Neutrophil (primary cell): ENCODE measurements around the gene PAK1.

Source experiments
- H3K27ac ChIP-seq: fragments of 200-600 bp; sonication (generic); 2 replicates; pipeline ENCODE4 v1.5.1; 2016; ENCODE audit warnings: mild to moderate bottlenecking, moderate library complexity
- H3K27me3 ChIP-seq: fragments of 200-600 bp; sonication (generic); 2 replicates; pipeline ENCODE4 v1.6.0; 2016; ENCODE audit warnings: mild to moderate bottlenecking
- H3K36me3 ChIP-seq: fragments of 200-600 bp; sonication (generic); 2 replicates; pipeline ENCODE4 v1.5.1; 2017
- H3K4me1 ChIP-seq, 2 experiments: fragments of 200-600 bp in 1 of 2; sonication (generic) in 1 of 2; 1 replicate in 1 of 2; 2 replicates in 1 of 2; pipeline versions ENCODE4 v1.5.1 to v1.6.1; 2013 to 2016; ENCODE audit warnings: low read depth in 1 of 2, low read length in 1 of 2, mild to moderate bottlenecking in 1 of 2, moderate library complexity in 1 of 2; ENCODE audit not compliant: control insufficient read depth in 1 of 2, insufficient read depth in 1 of 2
- H3K4me3 ChIP-seq, 2 experiments: fragments of 200-600 bp in 1 of 2; sonication (generic) in 1 of 2; 1 replicate in 1 of 2; 2 replicates in 1 of 2; pipeline ENCODE4 v1.5.1; 2013 to 2016; ENCODE audit warnings: low read depth in 1 of 2, low read length in 1 of 2, mild to moderate bottlenecking in 1 of 2, moderate library complexity in 1 of 2
- H3K9me3 ChIP-seq: fragments of 200-600 bp; sonication (generic); 2 replicates; pipeline ENCODE4 v1.5.1; 2016
- TF ChIP-seq, protein P1 (sequence below): fragments of 200-600 bp; sonication (generic); IDR thresholded peaks from 2 replicates; pipeline ENCODE4 v1.5.1; 2016; ENCODE audit warnings: antibody characterized with exemption

Gene PAK1

DNA sequence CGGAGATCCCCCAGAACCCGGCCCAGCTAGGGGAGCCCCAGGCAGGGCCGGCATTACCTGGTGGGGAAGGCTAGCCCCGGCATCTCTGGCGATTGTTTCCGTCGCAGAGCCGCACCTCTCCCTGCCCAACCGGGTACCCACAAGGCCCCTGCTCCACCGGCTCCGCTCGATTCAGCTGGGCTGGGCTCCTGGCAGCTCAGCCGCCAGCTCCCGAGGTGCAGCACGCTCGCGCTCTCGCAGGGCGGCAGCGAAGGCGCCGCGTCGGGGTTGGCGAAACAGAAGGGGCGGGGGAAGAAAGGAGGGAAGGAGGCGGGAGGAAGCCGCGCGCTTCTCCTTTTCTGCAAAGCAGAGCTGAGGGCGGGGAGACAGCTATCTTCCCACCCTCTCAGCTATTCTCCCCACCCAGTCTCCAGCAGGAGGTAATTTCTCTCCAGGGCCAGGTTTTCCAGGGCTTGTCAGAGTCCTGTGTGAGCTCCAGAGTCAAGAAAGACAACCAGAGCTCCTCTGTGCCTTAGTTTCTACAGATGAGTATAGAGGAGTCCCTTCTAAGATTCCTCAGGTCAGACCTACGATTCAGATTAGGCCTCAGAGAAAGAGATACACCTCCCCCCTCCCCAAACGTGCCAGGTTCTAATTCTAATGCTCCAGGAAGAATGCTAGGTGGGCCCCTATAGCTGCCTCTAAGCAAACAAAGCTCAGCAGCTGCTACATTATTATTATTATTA, 62.0 kb downstream of the PAK1 start:
- peaks cover 59 to 67% of the 10 kb centered on the region in 2 experiments for H3K4me1 ChIP-seq
- H3K27me3 ChIP-seq: no peaks in the 10 kb centered on the region
- H3K4me3 ChIP-seq: peak overlapping the region; percentile 88 to 91
- TF ChIP-seq, protein P1, sequence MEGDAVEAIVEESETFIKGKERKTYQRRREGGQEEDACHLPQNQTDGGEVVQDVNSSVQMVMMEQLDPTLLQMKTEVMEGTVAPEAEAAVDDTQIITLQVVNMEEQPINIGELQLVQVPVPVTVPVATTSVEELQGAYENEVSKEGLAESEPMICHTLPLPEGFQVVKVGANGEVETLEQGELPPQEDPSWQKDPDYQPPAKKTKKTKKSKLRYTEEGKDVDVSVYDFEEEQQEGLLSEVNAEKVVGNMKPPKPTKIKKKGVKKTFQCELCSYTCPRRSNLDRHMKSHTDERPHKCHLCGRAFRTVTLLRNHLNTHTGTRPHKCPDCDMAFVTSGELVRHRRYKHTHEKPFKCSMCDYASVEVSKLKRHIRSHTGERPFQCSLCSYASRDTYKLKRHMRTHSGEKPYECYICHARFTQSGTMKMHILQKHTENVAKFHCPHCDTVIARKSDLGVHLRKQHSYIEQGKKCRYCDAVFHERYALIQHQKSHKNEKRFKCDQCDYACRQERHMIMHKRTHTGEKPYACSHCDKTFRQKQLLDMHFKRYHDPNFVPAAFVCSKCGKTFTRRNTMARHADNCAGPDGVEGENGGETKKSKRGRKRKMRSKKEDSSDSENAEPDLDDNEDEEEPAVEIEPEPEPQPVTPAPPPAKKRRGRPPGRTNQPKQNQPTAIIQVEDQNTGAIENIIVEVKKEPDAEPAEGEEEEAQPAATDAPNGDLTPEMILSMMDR: peak; percentile 72
- H3K27ac ChIP-seq: peak overlapping the region; percentile 95
- no peaks in the 10 kb centered on the region for H3K9me3 ChIP-seq
- H3K36me3 ChIP-seq: peaks cover 10% of the 10 kb centered on the region

DNA sequence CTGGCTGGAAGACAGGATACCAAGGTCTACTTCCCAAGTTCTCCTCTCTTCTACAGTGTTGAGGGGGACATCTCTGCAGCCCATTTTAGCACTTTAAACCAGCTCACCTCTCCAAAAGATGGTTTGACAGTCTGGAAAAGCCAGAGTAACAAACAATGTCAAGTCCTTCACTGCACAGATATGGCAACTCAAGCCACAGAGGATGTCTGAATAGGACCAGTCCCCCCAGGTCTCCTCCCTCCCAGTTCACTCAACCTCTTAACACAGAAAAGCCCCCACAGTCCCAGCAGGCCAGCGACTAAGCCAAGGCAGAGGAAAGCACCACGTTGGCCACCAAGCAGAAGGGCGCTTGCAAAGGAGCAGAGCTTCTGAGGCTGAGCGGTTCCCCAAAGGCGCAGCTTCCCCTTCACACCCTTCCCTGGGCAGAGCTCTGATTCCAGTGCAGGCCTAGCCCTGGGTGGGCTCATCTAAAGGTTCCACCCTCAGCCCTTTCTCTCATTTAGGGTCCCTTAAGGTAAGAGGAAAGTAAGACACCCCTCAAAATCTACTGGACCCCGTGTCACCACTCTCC, 62.7 kb downstream of the PAK1 start:
- TF ChIP-seq, protein P1: no peak
- Histone ChIP-seq H3K9me3 (no peaks in the 10 kb centered on the region), H3K4me3 (peak overlapping the region; percentile 88 to 91), H3K36me3 (peaks cover 10% of the 10 kb centered on the region), H3K27me3 (no peaks in the 10 kb centered on the region), H3K4me1 (peaks cover 66 to 73% of the 10 kb centered on the region in 2 experiments), H3K27ac (peak overlapping the region; percentile 95)

DNA sequence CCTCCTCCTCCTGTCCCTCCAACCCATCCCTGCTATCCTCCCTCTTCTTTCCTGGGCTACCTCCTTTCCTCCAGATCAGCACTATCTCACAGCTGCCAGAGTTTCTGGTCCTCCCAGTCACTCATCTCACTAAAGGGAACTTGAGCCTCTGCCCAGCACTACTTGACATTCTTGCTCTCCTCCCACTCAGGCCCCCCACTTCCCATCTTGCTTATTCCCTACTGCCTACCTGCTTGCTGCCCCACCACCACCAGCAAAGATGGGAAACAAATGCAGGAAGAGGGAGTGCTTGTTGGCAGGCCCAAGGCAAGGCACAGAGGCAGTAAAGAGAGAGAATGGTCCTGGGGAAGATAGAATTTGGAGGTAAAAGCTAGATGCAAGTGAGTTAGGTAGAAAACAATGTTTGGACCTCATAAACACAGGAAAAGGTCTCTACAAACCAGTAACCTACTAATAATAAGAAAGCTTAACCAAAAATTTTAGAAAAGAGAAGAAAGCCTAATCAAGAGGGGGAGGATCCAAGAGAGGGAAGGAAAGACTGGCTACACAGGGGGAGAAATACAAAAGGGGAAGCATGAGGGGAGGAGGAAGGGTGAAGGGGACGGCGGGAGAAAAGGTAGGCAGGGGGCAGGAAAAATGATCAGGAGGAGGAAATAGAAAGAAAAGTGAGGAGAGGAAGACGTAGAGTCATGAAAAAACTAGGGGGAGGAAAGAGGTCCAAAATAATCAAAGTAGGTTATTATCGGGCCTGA, 63.6 kb downstream of the PAK1 start:
- no peaks in the 10 kb centered on the region for H3K9me3 ChIP-seq
- H3K36me3 ChIP-seq: peaks cover 10% of the 10 kb centered on the region
- H3K27me3 ChIP-seq: no peaks in the 10 kb centered on the region
- H3K4me3 ChIP-seq: peak overlapping the region; percentile 88 to 91
- TF ChIP-seq, protein P1: no peak
- H3K4me1 ChIP-seq: peaks cover 75 to 83% of the 10 kb centered on the region in 2 experiments
- peak overlapping the region; percentile 95 for H3K27ac ChIP-seq

DNA sequence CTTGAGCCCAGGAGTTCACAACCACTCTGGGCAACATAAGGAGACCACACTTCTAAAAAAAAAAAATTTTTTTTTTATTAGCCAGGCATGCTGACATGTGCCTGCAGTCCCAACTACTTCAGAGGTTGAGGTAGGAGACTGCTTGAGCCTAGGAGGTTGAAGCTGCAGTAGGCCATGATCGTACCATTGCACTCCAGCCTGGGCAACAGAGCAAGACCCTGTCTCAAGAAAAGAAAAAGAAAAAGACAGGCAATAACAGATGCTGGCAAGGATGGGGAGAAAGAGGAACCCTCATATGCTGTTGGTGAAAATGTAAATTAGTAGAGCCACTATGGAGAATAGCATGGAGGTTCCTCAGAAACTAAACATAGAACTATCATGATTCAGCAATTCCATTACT, 64.8 kb downstream of the PAK1 start:
- Histone ChIP-seq H3K27me3 (no peaks in the 10 kb centered on the region), H3K27ac (peak overlapping the region; percentile 95), H3K9me3 (no peaks in the 10 kb centered on the region), H3K36me3 (peaks cover 10% of the 10 kb centered on the region), H3K4me1 (peaks cover 82 to 93% of the 10 kb centered on the region in 2 experiments), H3K4me3 (peak overlapping the region; percentile 88 to 91)
- TF ChIP-seq, protein P1: no peak

DNA sequence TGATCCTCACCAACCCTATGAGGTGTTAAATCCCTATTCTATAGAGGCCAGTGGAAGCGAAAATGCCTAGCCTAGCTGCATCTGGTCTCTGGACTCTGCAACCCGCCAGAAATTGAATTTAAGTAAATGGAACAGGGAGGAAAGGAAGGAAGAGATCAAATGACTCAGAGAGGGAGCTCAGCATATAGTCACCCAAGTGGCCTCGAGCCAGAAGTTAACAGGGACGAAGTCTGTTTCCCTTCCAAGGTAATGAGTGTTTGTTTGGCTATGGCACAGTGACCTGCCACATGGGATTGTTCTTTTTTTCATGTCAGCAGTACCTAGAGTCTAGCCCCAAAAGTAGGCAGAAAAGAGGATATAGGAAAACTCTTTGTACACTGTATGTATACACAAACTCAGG, 66.3 kb downstream of the PAK1 start:
- H3K36me3 ChIP-seq: peaks cover 10% of the 10 kb centered on the region
- H3K4me1 ChIP-seq: peaks cover 91 to 94% of the 10 kb centered on the region in 2 experiments
- TF ChIP-seq, protein P1: no peak
- H3K27me3 ChIP-seq: no peaks in the 10 kb centered on the region
- H3K4me3 ChIP-seq: peak overlapping the region in 1 of 2 experiments; percentile 88
- H3K9me3 ChIP-seq: no peaks in the 10 kb centered on the region
- H3K27ac ChIP-seq: peak overlapping the region; percentile 95
